HPDE6-E6E7 (cell line): ENCODE results near the gene DSP.
A peak's percentile ranks its signal among the peaks of the same experiment; 100 is the strongest.

Source experiments
- DNase-seq: peaks from one replicate; pipeline ENCODE4 v3.0.0; 2011; ENCODE audit warnings: missing footprints; ENCODE audit errors: extremely low spot score

DSP gene

GRCh38 chr6:7594579-7595125, 53.2 kb downstream of the DSP start:
- DNase-seq = no peak

GRCh38 chr6:7604003-7604402, 62.5 kb downstream of the DSP start:
- no peak for DNase-seq

DNA sequence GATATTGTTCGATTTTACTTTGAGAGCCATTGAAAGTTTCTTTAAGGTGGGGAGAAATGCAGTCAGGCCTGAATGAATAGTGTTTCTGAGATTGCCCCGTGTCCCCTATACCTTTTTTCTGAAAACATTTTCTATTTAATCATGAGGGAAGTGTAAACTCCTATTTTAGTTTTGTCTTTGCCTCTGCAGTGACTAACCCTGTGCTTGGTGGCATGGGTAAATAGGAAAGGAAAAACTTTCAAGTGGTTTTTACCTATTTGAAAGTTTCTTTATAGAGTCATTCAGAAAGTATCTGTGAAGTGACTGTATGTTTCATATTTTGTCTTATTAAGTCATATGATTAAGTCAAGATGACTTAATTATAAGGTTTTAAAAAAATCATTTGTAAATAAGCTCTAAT, 63.0 kb downstream of the DSP start:
- DNase-seq = no peak

GRCh38 chr6:7615611-7616383, 74.3 kb downstream of the DSP start:
- DNase-seq = peak; percentile 23

DNA sequence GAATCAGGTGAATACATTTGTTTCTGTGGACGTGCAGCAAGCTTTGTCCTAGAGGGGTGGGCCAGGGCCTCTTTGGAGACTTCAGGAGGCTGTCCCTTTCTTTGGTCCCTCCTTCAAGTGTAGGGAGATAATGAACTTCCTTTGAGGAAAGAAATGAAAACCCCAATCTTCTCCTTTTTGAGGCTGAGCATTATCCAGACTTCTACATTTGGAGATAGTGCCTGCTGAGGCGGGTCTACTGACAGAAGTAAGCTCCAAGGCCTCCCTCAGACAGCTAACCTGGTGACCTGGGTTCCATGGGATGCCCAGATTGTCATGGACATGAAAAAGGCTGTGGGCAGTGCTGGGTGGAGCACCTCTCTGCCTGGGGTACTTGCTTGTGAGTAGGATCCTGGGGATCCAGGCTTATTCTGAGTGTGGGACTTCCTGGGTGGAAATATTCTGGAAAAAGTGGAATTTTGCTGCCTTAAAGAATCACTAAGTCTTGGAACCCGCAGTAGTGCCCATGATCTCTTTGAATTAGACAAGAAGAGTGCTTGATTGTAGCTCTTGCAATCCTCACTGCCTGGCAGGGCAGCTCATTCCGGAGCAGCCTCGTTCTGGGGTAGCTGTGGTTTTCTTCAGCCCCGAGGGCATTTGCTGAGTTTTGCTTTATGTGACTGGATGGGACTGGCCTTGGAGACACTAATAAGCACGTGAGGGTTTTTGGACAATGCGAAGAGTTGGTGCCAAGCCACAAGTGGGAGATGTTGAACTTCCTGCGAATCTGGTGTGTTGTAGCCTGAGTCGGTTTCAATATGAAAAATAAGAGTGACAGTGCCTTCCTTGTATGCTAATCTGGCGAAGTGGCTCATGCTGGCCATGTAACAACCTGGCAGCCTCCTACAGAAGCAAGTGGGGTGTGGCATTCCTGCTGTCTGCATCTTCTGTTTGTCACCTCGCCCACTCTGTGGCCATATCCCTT, 76.6 kb downstream of the DSP start:
- DNase-seq = peak; percentile 55

DNA sequence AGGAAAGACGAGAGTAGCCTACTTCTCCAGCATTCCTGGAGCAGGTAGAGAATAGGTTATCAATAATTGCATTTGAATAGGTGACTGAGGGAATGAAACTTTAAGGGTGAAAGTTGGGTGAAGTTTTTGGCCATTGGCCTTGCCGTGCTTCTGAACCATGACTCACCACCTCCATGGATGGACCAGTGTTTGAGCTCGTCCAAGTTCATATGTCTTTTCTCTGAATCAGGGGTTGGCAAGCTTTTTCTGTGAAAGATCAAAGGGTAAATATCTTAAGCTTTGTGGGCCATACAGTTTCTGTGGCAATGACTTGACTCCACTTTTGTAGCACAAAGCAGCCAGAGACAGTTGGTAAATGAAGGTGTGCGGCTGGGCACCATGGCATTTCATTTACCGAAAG, 80.3 kb downstream of the DSP start:
- DNase-seq = no peak

- DNase-seq = no peak
Measured at GRCh38 chr6:7624796-7625710, 83.6 kb downstream of the DSP start.

- no peak for DNase-seq
Measured at GRCh38 chr6:7628479-7628878, 87.0 kb downstream of the DSP start.

DNA sequence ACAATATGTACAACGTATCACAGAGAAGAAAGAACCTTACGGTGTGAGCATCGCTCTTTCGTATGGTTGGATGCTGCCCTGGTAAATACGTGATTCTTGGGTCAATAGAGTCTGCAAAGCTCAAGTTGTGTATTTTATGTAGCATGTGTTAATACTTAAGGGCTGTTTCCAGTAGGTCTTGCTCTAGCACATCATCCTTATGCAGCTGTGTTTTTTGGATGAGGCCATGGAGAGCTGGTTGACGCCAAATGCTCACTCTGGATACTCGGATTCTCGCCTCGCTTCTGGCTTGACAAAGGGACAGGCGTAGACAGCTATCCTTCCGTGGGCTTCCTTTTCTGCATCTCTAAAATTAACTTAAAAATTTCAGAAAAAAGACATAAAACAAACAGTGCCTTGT, 87.4 kb downstream of the DSP start:
- no peak for DNase-seq

GRCh38 chr6:7629321-7629720, 87.8 kb downstream of the DSP start:
- DNase-seq = no peak

GRCh38 chr6:7630792-7631191, 89.3 kb downstream of the DSP start:
- no peak for DNase-seq

DNA sequence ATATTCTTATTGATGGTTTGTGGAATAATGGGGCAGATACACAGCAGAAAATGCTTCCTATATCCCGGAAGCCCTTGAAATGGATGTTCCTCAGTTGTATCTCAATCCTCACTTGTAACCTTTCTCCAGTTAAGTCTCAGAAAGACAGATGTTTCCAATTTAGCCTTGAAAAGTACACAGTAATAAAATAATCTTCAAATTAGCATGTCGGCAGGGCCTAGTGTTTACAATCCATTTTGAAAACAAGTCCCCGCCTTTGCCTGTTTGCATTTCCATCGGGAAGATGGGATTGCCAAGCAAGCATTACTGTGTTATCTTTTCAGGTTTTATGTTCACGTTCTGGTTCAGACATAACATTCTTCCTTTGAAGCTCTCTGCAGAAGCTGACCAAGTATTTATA, 90.0 kb downstream of the DSP start:
- no peak for DNase-seq

- no peak for DNase-seq
Measured at GRCh38 chr6:7632501-7633290, 91.2 kb downstream of the DSP start.

DNA sequence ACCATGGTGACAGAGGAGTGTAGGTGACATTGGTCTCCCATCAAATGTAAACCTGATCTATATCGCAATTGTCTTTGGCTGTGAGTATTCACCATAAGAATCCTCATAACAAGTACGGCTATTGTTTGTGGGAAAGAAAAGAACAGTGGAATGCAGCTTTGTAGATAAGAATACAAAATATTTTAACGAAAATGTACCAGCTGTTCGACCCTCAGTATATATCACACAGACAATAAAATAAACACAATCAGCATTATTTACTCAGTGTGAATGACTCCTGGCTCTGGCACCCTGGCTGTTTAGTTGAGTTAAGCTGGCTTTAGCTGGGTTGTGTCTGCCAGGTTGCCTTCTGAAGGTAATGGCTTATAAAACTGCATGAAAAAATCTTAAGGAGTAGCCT, 91.9 kb downstream of the DSP start:
- DNase-seq = no peak

- DNase-seq = no peak
Measured at GRCh38 chr6:7636151-7636550, 94.7 kb downstream of the DSP start.
